Measurements from ENCODE around the gene MAPK11.
A peak's percentile ranks its signal among the peaks of the same experiment; 100 is the strongest.

GRCh38 chr22:50250555-50251476 is 19.4 kb downstream of the MAPK11 start, which contains the start of gene HDAC10:
- no peak for TF ChIP-seq CTCF (IDR thresholded peaks at IDR 0.05)
- peak; percentile 23 to 51 for TF ChIP-seq POLR2A (IDR thresholded peaks at IDR 0.05)

All from Peyer's patch (tissue), 4 donors.